ENCODE results near the gene S100A1.

S100A1 gene

DNA sequence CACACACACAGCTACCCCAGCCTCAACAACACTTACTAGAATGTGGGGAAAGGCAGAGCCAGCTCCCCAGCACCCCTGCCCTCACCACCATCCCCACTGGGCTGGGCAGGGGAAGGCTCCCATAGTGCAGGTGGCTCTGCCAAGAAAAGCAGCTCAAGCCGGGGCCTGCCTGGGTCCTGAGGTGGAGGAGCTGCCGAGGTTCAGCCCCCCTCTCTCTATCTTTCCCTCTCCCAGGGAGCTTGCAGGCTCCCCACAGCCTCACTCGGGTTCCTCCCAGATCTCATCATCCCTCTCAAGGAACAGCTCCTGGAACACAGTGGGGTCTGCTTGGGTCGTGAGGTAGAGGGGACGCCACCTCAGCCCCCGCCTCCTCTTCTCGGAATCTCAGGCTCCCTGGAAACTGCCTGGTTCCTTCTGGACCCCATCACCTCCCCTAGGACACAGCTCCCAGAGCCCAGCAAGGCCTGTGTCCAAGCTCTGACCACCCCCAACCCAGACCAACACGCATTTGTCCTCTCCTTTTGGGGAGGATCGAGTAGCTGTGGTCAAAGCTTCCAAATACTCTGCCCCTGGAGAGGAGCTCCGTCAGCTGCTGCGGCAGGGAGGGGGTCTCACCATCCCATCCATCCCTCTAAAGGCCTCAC is 16.0 kb upstream of the S100A1 start:
- TF ChIP-seq, protein P1, sequence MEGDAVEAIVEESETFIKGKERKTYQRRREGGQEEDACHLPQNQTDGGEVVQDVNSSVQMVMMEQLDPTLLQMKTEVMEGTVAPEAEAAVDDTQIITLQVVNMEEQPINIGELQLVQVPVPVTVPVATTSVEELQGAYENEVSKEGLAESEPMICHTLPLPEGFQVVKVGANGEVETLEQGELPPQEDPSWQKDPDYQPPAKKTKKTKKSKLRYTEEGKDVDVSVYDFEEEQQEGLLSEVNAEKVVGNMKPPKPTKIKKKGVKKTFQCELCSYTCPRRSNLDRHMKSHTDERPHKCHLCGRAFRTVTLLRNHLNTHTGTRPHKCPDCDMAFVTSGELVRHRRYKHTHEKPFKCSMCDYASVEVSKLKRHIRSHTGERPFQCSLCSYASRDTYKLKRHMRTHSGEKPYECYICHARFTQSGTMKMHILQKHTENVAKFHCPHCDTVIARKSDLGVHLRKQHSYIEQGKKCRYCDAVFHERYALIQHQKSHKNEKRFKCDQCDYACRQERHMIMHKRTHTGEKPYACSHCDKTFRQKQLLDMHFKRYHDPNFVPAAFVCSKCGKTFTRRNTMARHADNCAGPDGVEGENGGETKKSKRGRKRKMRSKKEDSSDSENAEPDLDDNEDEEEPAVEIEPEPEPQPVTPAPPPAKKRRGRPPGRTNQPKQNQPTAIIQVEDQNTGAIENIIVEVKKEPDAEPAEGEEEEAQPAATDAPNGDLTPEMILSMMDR (IDR thresholded peaks at IDR 0.05): no peak

DNA sequence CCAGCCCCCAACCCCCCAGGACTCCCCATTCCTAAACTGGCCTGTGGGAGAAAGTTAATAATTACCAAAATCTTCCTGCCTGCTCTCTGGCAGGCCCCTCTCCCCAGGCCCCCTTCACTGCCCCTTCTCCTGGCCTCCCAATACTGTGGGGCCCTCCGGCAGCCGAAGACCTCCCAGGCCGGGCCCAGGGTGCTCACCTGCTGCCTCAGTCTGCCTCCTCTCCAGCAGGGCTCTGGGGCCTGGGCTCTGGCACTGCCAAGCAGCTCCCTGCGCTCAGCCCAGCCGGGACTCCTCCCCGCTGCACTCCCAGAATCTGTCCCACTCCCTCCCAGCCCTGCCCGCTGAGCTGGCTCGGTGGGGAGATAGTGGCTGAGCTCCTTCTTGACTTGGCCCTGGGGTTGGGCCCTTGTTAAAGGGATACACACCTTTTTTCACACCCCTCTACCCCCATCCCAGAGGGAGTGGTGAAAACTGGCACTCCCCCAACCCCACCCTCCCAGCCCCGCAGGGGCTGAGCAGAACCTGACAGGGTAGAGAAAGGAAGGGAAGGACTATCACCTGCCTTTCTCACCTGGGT is 15.4 kb upstream of the S100A1 start, which contains the start of gene S100A16:
TSS of gene S100A16 (minus strand) at position 383 of the 577 bp plus-strand sequence. CDS start 4,986 bp downstream, outside the sequence.
- TF ChIP-seq, protein P1 (IDR thresholded peaks at IDR 0.05): no peak

DNA sequence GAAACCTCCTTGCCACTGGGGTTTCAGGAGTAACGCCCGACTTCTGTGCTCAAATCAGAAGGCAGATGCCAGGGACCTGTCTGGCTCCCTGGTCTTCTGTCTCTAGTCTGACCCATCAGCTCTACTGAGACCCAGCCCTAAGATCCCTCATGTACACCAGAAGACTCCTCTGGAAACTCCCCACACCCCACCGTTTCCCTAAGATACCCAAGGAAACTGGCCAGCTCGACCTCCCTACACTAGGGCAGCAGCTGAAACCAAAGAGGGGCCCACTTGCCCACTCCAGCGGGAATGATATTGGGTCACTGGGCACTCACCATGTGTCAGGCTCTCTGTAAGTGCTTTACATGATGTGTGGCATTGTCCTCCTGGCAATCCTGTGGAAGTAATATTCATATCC is 14.8 kb upstream of the S100A1 start:
- TF ChIP-seq, protein P1 (IDR thresholded peaks at IDR 0.05): no peak

DNA sequence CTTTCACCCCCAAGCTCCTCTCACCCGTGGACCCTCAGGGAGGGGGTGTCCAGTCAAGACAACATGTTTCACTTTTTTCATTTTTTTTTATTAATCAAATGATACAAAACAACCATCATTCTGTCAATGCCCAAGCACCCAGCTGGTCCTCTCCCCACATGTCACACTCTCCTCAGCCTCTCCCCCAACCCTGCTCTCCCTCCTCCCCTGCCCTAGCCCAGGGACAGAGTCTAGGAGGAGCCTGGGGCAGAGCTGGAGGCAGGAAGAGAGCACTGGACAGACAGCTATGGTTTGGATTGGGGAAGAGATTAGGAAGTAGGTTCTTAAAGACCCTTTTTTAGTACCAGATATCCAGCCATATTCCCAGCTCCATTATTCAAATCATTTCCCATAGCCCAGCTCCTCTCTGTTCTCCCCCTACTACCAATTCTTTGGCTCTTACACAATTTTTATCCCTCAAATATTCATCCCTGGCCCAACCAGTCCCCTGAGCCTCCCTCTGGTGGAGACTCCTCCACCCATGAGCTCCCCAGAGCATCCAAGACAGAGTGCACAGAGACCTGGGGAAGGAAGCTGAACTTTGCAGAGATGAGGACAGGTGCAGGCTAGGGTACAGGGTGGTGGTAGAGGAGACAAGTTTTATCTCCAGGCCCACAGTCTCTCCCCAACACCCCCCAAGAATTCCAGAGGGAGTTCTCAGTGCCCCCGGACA is 13.9 kb upstream of the S100A1 start:
- TF ChIP-seq, protein P1 (IDR thresholded peaks at IDR 0.05): no peak

DNA sequence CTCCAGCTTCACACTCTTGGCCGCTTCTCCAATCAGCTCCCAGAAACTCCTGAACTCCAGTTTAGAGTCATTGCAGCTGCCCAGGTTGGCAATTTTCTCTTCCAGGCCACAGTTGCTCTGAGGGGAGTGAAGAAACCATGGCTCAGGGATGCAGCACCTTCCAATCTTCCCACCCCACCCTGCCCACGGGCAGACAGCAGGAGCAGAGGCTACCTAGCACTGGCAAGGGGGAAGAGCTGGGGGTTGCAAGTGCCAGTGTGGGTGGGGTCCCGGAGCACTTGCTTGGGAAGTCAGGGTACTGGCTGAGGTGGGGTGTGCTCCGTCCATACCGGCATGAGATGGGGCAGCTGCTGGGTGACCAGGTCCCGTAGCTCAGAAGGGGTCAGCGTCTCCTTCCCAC is 13.3 kb upstream of the S100A1 start:
- TF ChIP-seq, protein P1 (IDR thresholded peaks at IDR 0.05): no peak

DNA sequence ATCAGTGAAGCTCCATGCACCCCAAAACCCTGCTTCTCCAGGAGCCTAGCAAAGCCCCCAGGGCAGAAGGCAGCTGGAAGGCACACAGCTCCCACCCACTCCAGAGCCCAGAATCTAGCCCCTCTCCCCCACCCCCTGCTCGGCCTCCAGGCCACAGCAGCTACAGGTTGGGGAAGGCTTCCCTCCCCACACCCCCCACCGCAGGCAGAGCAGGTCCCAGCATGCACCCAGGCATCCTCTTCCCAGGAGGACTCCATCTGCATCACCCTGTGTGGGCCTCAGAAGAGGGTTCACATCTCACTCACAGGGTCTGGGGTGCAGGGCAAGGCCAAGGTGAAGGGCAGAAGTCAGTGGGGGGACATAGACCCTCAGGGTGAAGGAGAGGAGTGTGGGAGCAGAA is 12.8 kb upstream of the S100A1 start:
- TF ChIP-seq, protein P1 (IDR thresholded peaks at IDR 0.05): no peak

DNA sequence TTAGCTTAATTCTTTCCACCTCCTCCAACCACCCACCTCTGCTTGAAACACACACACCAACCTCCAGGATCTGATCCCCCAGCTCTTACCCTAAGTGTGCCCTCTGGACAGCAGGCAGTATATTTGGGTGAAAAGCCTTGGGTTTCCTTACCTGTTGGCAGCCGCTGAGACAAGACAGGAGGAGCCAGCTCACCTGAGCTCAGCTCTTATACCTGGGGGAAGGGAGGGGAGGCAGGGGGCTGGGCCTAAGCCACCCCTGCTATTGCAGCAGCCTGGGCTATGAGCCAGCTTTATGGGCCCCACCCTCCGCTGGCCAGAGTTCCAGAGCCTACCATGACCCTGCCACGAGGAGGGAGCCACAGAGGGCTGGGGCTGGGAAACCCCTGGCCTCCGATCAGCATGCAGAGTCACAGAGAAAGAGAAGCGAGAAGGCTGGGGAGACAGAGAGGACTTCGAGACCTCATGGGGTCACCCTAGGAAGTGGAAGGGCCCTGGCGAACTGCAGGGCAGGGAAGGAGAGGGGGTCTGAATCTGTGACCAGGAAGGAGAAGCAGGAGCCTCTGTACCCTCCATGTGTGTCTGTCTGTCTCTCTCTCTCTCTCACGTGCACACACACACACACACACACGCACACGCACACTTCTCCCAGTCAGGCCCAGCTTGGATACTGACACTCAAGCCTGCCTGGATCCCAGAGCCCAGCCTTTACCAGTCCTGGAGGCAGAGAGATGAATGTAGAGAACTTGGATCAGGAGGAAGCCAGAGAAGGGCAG is 11.9 kb upstream of the S100A1 start, which contains the start of gene S100A14:
TSS of gene S100A14 (minus strand) at position 182 of the 773 bp plus-strand sequence. CDS start 467 bp downstream, outside the sequence.
- TF ChIP-seq, protein P1 (IDR thresholded peaks at IDR 0.05): no peak
